HG02759 (cell line): ENCODE data around the gene C1orf21.
"Not testable (repeated sequence)": the region's sequence is repeated elsewhere in the genome, so short reads cannot be mapped to it uniquely, and the experiment has no call there.

Experiments used
- ATAC-seq: cut with Tn5 transposase; IDR thresholded peaks from one replicate; pipeline ENCODE4 v1.9.1; 2021; ENCODE audit warnings: mild to moderate bottlenecking, moderate library complexity; ENCODE audit not compliant: unreplicated experiment

The C1orf21 gene

GRCh38 chr1:184593597-184593996 is 206.8 kb downstream of the C1orf21 start:
- ATAC-seq, result no peak

DNA sequence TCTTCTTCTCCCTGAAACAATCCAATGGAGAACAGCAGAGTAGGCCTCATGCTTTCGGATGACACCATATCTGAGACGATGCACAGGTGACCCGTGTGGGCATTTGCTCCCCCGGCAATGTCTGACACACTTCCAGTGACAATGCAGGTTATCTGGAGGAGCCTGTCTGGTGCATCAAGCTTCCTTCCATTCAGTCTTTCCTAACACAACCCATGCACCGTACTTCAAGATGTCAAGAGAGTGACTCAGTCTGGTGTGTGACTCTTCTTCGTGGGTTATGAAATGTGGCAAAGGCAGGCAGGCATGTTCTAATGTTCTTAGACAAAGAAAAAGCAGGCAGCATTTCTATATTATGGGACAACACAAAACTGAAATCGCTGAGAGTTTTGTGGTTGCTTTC is 208.8 kb downstream of the C1orf21 start:
- no peak for ATAC-seq

DNA sequence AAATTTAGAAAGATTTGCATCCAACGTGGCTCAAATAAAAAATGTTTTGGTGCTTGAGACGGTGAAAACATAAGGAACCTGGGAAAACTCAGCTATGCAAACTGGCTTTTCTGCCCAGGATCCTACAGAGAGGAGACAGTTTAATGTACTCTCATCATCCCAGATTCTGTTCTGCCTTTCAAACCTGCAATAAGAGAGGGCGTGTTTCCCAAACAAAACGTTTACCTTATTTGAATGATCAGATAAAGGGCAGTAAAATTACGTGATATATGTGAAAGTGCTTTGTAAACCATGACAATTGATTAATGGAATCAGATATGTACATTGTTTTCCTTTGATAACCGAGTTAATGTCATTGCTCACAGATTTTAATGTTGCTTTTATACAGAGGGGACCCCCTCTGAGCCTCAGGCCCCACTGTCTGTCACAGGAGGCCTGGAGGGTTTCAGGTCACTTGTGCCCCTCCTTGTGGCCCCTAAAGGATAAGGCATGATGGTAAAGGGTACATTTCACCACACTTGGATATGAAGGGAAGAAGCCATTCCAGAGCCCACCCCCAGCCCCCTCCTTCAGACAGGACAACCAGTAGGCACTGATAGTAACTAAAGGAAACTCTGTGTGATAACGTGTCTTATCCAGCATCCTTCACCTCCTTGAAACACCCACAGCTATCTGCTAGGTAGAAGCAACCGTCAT is 210.3 kb downstream of the C1orf21 start:
- no peak for ATAC-seq

- ATAC-seq, result no peak
These were observed 211.0 kb downstream of the C1orf21 start for GRCh38 chr1:184597650-184598357.

- ATAC-seq, result no peak
These were observed 211.8 kb downstream of the C1orf21 start for GRCh38 chr1:184598403-184599193.

GRCh38 chr1:184604152-184604900 is 217.5 kb downstream of the C1orf21 start:
- no peak for ATAC-seq

DNA sequence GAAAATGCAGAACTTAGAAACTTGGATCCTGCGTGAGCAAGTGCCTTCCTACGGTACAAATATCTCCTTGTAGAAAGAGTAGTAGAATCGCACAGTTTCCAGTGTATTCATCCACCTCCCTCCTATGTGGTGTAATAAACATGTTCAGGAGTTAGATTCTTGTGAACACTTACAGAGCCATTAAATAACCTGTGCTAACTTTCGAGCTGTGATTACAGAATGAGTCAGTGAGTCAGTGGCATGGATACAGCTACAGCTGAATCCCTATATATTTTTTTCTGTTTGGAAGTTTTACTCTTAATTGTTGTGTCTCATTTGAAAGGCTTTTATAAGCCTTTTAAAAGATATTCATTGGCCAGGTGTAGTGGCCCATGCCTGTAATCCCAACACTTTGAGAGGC is 219.1 kb downstream of the C1orf21 start:
- no peak for ATAC-seq

- no peak for ATAC-seq
These were observed 220.0 kb downstream of the C1orf21 start for GRCh38 chr1:184606786-184607185.

- no peak for ATAC-seq
These were observed 221.8 kb downstream of the C1orf21 start for GRCh38 chr1:184608581-184608980.

DNA sequence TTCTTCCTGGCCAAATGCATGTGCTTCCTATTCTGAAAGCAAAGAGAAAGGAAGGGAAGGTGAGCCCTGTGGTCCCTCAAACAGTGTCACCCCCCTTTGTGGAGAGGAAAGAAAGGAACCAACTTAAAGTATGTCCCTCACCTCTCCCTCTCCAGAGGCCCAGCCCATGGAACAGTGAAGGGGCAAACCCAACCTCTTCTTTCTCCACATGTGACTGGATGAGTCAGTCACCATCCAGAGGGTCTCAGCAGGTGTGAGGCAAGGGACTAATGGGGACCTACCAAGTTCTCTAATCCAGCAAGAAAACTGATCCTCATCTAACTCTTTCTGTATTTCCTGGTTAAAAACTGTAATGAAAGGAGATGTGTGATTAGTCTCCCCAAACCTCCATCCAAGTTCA is 222.2 kb downstream of the C1orf21 start:
- no peak for ATAC-seq

DNA sequence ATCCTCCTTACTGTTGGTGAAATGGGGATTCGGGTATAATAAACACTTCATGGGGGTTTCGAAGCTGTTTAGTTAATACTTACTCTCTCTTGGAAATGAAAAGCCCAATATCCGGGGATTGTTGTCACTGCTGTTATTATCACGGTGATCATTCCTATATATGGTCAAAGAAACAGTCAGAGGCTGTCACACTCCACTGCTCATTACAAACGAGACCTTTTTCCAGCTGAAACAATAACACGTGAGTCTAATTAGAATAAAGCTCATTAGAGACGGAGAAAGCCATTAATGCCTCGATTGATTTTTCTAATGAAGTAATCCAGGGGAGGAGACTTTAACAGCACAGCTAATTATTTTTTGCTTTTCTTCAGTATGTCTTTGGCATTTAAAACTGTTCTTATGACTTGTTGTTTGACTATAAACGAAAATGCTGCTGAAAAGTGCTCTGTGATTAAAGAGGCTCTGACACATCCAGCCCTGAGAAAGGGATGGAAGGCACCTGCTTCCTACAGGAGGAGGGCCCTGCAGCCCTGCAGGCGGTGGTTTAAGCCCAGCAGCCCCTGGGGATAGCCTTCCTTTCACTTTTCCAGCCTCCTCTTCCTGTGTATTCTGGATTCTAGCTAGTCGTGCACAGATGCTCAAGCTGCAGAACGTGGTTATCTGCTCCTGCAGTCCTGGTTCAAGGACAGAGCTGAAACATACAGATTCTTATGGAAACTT is 224.2 kb downstream of the C1orf21 start:
- ATAC-seq, result no peak

- ATAC-seq, result not testable (repeated sequence)
These were observed 225.4 kb downstream of the C1orf21 start for GRCh38 chr1:184612229-184612628.

- ATAC-seq, result no peak
These were observed 227.8 kb downstream of the C1orf21 start for GRCh38 chr1:184614667-184615066.

DNA sequence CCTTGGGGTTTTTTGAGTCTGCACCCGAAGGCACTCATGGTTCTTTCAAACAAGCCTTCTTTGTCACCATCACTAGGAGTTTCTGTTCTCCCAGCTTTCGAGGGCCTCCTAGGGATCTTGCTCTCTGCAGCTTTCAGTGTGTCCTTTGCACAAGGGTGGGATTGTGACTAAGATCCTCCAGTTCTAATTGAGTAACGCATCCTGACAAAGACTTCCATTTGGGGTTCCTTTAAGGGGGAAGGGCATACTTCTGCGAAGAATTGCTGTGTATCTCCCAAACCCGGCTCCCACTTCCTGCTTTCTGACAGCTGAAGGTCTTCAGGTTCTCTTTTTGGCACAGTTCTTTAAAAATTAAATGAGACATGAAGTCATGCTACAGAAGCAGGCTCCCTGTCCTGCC is 228.5 kb downstream of the C1orf21 start:
- ATAC-seq, result no peak

- ATAC-seq, result no peak
These were observed 229.7 kb downstream of the C1orf21 start for GRCh38 chr1:184616504-184616903.

DNA sequence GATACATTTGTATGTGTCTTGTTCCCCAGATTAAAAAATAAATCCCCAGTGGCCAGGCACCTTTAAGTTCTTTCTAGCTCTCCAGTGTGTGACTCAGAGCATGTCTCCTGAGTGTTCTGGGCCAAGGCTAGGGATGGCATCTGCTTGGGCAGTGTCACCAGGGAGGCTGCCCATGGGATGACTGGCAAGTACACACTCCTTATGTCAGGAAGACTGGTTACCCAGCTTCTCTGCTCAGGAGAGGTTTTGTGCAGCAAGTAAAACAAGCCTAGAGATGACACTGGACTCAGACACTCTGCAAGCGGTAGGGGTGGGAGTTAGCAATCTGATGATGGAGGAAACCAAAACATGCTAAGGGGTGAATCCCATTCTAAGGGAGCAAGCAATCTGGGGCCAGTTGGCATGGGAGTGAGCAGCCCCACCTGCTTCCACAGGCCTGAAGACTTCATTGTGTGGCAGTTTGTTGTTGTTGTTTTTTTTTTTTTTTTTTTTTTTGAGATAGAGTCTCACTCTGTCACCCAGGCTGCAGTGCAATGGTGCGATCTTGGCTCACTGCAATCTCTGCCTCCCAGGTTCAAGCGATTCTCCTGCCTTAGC is 230.7 kb downstream of the C1orf21 start:
- no peak for ATAC-seq

- no peak for ATAC-seq
These were observed 232.0 kb downstream of the C1orf21 start for GRCh38 chr1:184618851-184619250.

DNA sequence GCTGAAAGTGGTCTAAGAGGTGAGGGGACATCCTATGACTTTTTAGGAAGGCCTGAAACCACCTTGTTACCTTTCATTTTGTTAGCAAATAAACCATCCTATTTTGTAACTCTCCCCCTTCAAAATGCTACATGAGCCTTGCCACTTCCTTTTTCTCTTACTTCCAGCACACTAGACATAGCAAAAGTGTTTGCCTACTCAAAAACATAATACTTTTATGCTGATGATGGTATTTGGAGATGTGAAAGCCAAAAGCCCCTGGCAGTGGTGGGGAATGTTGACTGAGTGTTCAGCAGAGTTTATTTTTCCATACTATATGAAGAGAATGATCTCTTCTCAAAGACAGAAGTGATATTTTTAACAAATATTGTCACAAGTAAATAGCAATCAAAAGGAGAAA is 233.6 kb downstream of the C1orf21 start:
- no peak for ATAC-seq

DNA sequence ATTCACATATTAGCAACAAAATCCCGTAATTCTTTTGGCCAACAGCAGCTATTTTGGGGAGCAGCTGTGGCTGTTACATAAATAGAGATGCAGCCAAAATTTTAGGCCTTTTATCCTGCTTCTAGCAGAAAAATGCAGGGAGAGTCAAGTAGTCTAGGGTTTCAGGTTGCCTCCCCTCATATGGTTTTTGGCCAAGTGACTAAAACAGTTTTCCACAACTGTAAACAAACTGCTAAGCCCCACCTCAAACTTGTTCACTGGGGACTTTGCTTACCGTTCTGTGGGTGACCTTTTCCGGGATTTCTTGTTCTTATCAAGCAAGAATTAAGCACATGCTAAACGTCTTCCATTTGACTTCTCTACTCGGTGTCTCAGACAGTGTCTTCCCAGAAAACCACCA is 234.4 kb downstream of the C1orf21 start:
- ATAC-seq, result no peak
